HG03432 (cell line): Measurements from ENCODE around the gene OLFML2A.

Source experiments
- ATAC-seq: cut with Tn5 transposase; IDR thresholded peaks from one replicate; pipeline ENCODE4 v1.9.1; 2021; ENCODE audit warnings: mild to moderate bottlenecking, moderate library complexity; ENCODE audit not compliant: unreplicated experiment

Gene OLFML2A

GRCh38 chr9:124774129-124774978, 2.6 kb upstream of the OLFML2A start:
- no peak for ATAC-seq

- no peak for ATAC-seq
Measured at GRCh38 chr9:124776618-124776953, 347 bp upstream of the OLFML2A start.

GRCh38 chr9:124778575-124779367, 1.8 kb downstream of the OLFML2A start:
- no peak for ATAC-seq

- ATAC-seq, result no peak
Measured at GRCh38 chr9:124779368-124780059, 2.6 kb downstream of the OLFML2A start.

- ATAC-seq, result no peak
Measured at GRCh38 chr9:124780060-124780756, 3.3 kb downstream of the OLFML2A start.

GRCh38 chr9:124780757-124781151, 3.8 kb downstream of the OLFML2A start:
- no peak for ATAC-seq

- ATAC-seq, result no peak
Measured at GRCh38 chr9:124781967-124782660, 5.2 kb downstream of the OLFML2A start.

- ATAC-seq, result no peak
Measured at GRCh38 chr9:124782661-124783574, 6.0 kb downstream of the OLFML2A start.

GRCh38 chr9:124783830-124784229, 6.9 kb downstream of the OLFML2A start:
- no peak for ATAC-seq

GRCh38 chr9:124784509-124784908, 7.6 kb downstream of the OLFML2A start:
- ATAC-seq, result no peak

- no peak for ATAC-seq
Measured at GRCh38 chr9:124786881-124787573, 10.1 kb downstream of the OLFML2A start.

- ATAC-seq, result no peak
Measured at GRCh38 chr9:124788542-124789217, 11.7 kb downstream of the OLFML2A start.

- ATAC-seq, result no peak
Measured at GRCh38 chr9:124789531-124789930, 12.6 kb downstream of the OLFML2A start.

GRCh38 chr9:124790301-124790700, 13.4 kb downstream of the OLFML2A start:
- no peak for ATAC-seq

- ATAC-seq, result no peak
Measured at GRCh38 chr9:124790801-124791505, 14.0 kb downstream of the OLFML2A start.

- ATAC-seq, result no peak
Measured at GRCh38 chr9:124792257-124793014, 15.5 kb downstream of the OLFML2A start.

GRCh38 chr9:124793015-124793541, 16.1 kb downstream of the OLFML2A start:
- no peak for ATAC-seq
